ENCODE data around the gene ATP5MG. TPM values are rescaled to one million over a fixed set of nuclear protein-coding genes. Genes with fewer than 3 reads are reported as not detected.
"Not testable (repeated sequence)": the region's sequence is repeated elsewhere in the genome, so short reads cannot be mapped to it uniquely, and the experiment has no call there.

ATP5MG gene
- total RNA-seq, 2 experiments from 2014 or later: 222 to 294 TPM

DNA sequence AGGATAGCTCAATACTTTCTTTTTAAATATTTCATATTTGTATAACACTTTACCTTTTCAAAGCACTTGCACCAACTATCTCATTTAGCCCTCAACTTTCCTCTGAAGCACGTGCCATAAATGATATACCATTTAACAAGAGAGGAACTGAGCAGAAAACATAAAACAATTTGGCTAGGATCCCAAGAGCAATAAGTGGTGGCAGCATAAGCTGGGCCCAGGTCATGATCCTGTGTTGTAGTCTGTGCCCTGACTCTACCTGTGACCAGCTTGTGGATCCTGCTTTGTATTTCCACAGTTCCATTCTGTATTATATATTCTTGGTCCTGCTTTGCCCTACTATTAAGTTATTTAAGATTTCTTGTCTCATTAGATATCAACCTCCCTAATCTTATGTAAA, 11.5 kb downstream of the ATP5MG start:
- ChIA-PET CTCF (ENCODE audit: unreplicated experiment) (no interaction called here), POLR2A (interaction anchor here (1.1 to 1.6 kb wide), 4 partner anchors 14 to 47 kb away, joined by 3 to 5 read pairs (median 3); no protein-coding TSS in a partner anchor)
- Histone ChIP-seq H3K4me3 (ENCODE audit: low read depth, low read length, poor library complexity, severe bottlenecking) (no peak overlapping the region), H3K4me1 (ENCODE audit: insufficient read depth, low read length, poor library complexity, severe bottlenecking) (no peaks in the 10 kb centered on the region), H3K36me3 (ENCODE audit: insufficient read depth, low read length) (peaks cover 45% of the 10 kb centered on the region), H3K4me2 (ENCODE audit: low read length) (no peak overlapping the region), H2AFZ (ENCODE audit: low read length) (no peak overlapping the region), H3K27ac (ENCODE audit: low read depth, low read length, poor library complexity, severe bottlenecking) (no peak overlapping the region), H3K79me2 (ENCODE audit: insufficient read depth, low read depth, low read length) (peaks cover 15% of the 10 kb centered on the region; the same call in 1 of the 2 replicates), H3K9me3 (ENCODE audit: low read length) (no peaks in the 10 kb centered on the region), H4K20me1 (ENCODE audit: insufficient read depth, low read length) (peaks cover 5% of the 10 kb centered on the region; the same call in 1 of the 2 replicates), H3K9me2 (ENCODE audit: insufficient read depth, low read length) (no peaks in the 10 kb centered on the region)
- TF ChIP-seq, protein P1, sequence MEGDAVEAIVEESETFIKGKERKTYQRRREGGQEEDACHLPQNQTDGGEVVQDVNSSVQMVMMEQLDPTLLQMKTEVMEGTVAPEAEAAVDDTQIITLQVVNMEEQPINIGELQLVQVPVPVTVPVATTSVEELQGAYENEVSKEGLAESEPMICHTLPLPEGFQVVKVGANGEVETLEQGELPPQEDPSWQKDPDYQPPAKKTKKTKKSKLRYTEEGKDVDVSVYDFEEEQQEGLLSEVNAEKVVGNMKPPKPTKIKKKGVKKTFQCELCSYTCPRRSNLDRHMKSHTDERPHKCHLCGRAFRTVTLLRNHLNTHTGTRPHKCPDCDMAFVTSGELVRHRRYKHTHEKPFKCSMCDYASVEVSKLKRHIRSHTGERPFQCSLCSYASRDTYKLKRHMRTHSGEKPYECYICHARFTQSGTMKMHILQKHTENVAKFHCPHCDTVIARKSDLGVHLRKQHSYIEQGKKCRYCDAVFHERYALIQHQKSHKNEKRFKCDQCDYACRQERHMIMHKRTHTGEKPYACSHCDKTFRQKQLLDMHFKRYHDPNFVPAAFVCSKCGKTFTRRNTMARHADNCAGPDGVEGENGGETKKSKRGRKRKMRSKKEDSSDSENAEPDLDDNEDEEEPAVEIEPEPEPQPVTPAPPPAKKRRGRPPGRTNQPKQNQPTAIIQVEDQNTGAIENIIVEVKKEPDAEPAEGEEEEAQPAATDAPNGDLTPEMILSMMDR (conservative IDR thresholded peaks at IDR 0.05; ENCODE audit: low read length): no peak
- TF ChIP-seq EZH2phosphoT487 (IDR thresholded peaks at IDR 0.05; ENCODE audit: borderline replicate concordance, low read depth, low read length): no peak
- intact Hi-C loops (cut with micrococcal nuclease; ENCODE audit: unreplicated experiment): no loop called here
- BruUV-seq (replicated peaks): no TSS peak
- DNase-seq (ENCODE audit: low spot score): no peak

DNA sequence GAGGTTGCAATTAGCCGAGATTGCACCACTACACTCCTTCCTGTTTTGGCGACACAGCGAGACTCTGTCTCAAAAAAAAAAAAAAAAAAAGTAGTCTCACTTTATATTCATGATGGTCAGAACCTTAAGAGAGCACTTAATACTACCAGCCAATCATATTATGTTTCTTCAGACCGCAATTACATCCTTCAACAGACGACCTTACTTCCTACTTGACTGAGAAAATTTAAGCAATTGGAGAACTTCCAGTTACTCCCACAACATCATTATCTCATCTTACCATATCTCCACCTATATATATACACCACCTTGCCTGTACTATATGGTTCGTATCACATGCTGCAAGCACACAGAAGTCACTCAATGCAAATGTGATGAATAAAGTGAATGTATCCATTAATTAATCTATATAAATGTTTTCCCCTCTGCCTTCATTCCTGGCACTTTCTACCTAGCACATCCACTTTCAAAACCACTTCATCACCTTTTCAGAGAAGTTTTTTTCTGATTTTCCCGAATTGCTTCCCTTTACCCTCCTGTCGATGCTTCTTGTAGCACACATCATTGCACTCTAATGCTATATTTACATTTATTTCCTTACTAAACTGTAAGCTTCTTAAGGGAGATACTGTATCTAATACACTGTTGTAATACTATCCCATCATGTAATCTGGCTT, 13.8 kb downstream of the ATP5MG start:
- no peak overlapping the region for H3K27ac ChIP-seq (ENCODE audit: low read depth, low read length, poor library complexity, severe bottlenecking)
- intact Hi-C loops (cut with micrococcal nuclease; ENCODE audit: unreplicated experiment): no loop called here
- peaks cover under 1% of the 10 kb centered on the region; the same call in 1 of the 2 replicates for H4K20me1 ChIP-seq (ENCODE audit: insufficient read depth, low read length)
- H2AFZ ChIP-seq (ENCODE audit: low read length): no peak overlapping the region
- no peak for DNase-seq (ENCODE audit: low spot score)
- ChIA-PET CTCF (ENCODE audit: unreplicated experiment) (no interaction called here), POLR2A (interaction anchor here (1.0 kb wide), 1 partner anchor 13 kb away, joined by 5 read pairs; no protein-coding TSS in a partner anchor)
- peaks cover 24% of the 10 kb centered on the region for H3K36me3 ChIP-seq (ENCODE audit: insufficient read depth, low read length)
- no TSS peak for BruUV-seq (replicated peaks)
- no peak overlapping the region for H3K4me2 ChIP-seq (ENCODE audit: low read length)
- no peak for TF ChIP-seq EZH2phosphoT487 (IDR thresholded peaks at IDR 0.05; ENCODE audit: borderline replicate concordance, low read depth, low read length)
- TF ChIP-seq, protein P1 (conservative IDR thresholded peaks at IDR 0.05; ENCODE audit: low read length): no peak
- H3K4me1 ChIP-seq (ENCODE audit: insufficient read depth, low read length, poor library complexity, severe bottlenecking): no peaks in the 10 kb centered on the region
- H3K79me2 ChIP-seq (ENCODE audit: insufficient read depth, low read depth, low read length): no peaks in the 10 kb centered on the region
- H3K9me3 ChIP-seq (ENCODE audit: low read length): no peaks in the 10 kb centered on the region
- no peak overlapping the region for H3K4me3 ChIP-seq (ENCODE audit: low read depth, low read length, poor library complexity, severe bottlenecking)
- no peaks in the 10 kb centered on the region for H3K9me2 ChIP-seq (ENCODE audit: insufficient read depth, low read length)

DNA sequence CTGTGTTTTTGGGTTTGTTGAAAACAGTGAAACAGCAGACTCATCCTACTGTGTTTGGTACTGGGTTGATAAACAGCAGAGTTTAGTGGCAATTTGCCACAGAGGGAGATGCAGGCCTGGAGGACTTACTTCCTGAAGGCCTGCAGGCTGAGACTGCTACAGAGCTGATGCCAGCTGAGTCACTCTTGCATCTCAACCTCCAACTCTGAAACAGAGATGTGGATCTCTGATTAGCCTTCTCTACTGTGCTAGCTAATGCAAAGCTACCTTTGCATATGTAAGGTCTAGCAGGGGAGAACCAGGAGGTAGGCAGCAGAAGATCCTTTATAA, 14.3 kb downstream of the ATP5MG start:
- ChIA-PET CTCF (ENCODE audit: unreplicated experiment) (no interaction called here), POLR2A (interaction anchor here (1.0 kb wide), 1 partner anchor 13 kb away, joined by 5 read pairs; no protein-coding TSS in a partner anchor)
- H3K4me2 ChIP-seq (ENCODE audit: low read length): no peak overlapping the region
- H3K79me2 ChIP-seq (ENCODE audit: insufficient read depth, low read depth, low read length): no peaks in the 10 kb centered on the region
- intact Hi-C loops (cut with micrococcal nuclease; ENCODE audit: unreplicated experiment): no loop called here
- H3K27ac ChIP-seq (ENCODE audit: low read depth, low read length, poor library complexity, severe bottlenecking): no peak overlapping the region
- no peak for TF ChIP-seq EZH2phosphoT487 (IDR thresholded peaks at IDR 0.05; ENCODE audit: borderline replicate concordance, low read depth, low read length)
- TF ChIP-seq, protein P1 (conservative IDR thresholded peaks at IDR 0.05; ENCODE audit: low read length): no peak
- no peak overlapping the region for H3K4me3 ChIP-seq (ENCODE audit: low read depth, low read length, poor library complexity, severe bottlenecking)
- BruUV-seq (replicated peaks): no TSS peak
- no peaks in the 10 kb centered on the region for H3K9me2 ChIP-seq (ENCODE audit: insufficient read depth, low read length)
- peaks cover 18% of the 10 kb centered on the region for H3K36me3 ChIP-seq (ENCODE audit: insufficient read depth, low read length)
- no peak overlapping the region for H2AFZ ChIP-seq (ENCODE audit: low read length)
- H3K4me1 ChIP-seq (ENCODE audit: insufficient read depth, low read length, poor library complexity, severe bottlenecking): no peaks in the 10 kb centered on the region
- H4K20me1 ChIP-seq (ENCODE audit: insufficient read depth, low read length): no peaks in the 10 kb centered on the region
- DNase-seq (ENCODE audit: low spot score): no peak
- H3K9me3 ChIP-seq (ENCODE audit: low read length): no peaks in the 10 kb centered on the region

DNA sequence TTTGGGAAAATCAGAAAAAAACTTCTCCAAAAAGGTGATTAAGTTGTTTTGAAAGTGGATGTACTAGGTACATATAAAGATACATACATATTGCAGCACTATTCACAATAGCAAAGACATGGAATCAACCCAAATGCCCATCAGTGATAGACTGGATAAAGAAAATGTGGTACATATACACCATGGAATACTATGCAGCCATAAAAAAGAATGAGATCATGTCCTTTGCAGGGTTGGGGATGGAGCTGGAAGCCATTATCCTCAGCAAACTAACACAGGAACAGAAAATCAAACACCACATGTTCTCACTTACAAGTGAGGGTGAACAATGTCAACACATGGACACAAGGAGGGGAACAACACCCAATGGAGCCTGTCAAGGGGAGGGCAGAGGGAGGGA, 15.5 kb downstream of the ATP5MG start:
- CTCF ChIA-PET (ENCODE audit: unreplicated experiment); intact Hi-C loops (cut with micrococcal nuclease; ENCODE audit: unreplicated experiment); H4K20me1 ChIP-seq (ENCODE audit: insufficient read depth, low read length); H2AFZ ChIP-seq (ENCODE audit: low read length); H3K9me3 ChIP-seq (ENCODE audit: low read length); H3K4me3 ChIP-seq (ENCODE audit: low read depth, low read length, poor library complexity, severe bottlenecking); POLR2A ChIA-PET; H3K4me2 ChIP-seq (ENCODE audit: low read length); H3K9me2 ChIP-seq (ENCODE audit: insufficient read depth, low read length); H3K4me1 ChIP-seq (ENCODE audit: insufficient read depth, low read length, poor library complexity, severe bottlenecking); BruUV-seq (replicated peaks); H3K79me2 ChIP-seq (ENCODE audit: insufficient read depth, low read depth, low read length); H3K27ac ChIP-seq (ENCODE audit: low read depth, low read length, poor library complexity, severe bottlenecking); DNase-seq (ENCODE audit: low spot score): not testable (repeated sequence)
- H3K36me3 ChIP-seq (ENCODE audit: insufficient read depth, low read length): peaks cover 13% of the 10 kb centered on the region

Data from OCI-LY7 (cell line).